AG09319 (cell line): ENCODE measurements around the gene NLGN2.

Source experiments
- DNase-seq: peaks from one replicate; pipeline ENCODE4 v3.0.0-alpha.2; 2010; ENCODE audit warnings: low read depth; ENCODE audit errors: extremely low read depth
- TF ChIP-seq, protein P1 (sequence below): IDR thresholded peaks from 2 replicates; pipeline ENCODE4 v1.5.1; 2011; ENCODE audit warnings: low read depth, mild to moderate bottlenecking, inconsistent platforms, low read length, moderate library complexity

Gene NLGN2

DNA sequence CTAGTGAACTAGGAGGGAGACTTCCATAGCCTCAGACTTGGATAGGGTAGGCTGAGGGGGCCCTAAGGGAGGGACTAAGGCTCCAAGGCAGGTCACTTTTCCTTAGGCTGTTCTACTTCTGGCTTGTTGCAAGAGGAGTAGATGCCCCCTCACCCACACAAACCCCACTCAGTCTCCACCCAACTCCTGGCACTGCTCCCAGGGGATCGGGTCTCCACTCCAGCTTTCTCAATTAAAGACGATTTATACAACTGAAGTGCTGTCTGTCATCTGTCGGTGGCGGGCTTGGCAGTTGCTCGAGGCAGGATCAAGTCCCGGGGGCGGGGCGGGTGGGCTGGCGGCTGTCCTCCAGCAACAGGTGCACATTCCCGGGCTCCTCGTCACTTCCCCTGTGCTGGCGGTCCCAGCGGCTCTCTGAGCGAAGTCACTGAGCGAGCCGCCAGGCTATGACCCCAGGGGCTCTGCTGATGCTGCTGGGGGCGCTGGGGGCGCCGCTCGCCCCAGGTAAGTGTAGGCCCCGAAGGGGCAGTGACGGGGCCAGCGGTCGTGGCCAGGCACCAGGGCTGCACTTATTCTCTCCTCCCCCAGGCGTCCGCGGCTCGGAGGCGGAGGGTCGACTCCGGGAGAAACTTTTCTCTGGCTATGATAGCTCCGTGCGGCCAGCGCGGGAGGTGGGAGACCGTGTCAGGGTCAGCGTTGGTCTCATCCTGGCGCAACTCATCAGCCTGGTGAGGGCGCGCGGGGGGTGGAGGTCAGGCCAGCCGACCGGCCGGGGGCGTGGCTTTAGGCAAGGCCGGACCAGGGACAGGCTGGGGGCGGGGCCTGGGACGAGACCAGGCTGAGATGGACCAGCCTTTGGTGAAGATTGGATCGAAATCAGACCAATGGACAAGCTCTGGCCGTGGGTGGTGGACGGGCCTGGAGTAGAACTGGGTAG, 37.3 kb downstream of the NLGN2 start, which contains the start of gene CHRNB1:
TSS of gene CHRNB1 (plus strand) at position 380 of the 937 bp plus-strand sequence. CDS start at position 447, 67 bp downstream.
- TF ChIP-seq, protein P1, sequence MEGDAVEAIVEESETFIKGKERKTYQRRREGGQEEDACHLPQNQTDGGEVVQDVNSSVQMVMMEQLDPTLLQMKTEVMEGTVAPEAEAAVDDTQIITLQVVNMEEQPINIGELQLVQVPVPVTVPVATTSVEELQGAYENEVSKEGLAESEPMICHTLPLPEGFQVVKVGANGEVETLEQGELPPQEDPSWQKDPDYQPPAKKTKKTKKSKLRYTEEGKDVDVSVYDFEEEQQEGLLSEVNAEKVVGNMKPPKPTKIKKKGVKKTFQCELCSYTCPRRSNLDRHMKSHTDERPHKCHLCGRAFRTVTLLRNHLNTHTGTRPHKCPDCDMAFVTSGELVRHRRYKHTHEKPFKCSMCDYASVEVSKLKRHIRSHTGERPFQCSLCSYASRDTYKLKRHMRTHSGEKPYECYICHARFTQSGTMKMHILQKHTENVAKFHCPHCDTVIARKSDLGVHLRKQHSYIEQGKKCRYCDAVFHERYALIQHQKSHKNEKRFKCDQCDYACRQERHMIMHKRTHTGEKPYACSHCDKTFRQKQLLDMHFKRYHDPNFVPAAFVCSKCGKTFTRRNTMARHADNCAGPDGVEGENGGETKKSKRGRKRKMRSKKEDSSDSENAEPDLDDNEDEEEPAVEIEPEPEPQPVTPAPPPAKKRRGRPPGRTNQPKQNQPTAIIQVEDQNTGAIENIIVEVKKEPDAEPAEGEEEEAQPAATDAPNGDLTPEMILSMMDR, result no peak
- DNase-seq, result no peak

DNA sequence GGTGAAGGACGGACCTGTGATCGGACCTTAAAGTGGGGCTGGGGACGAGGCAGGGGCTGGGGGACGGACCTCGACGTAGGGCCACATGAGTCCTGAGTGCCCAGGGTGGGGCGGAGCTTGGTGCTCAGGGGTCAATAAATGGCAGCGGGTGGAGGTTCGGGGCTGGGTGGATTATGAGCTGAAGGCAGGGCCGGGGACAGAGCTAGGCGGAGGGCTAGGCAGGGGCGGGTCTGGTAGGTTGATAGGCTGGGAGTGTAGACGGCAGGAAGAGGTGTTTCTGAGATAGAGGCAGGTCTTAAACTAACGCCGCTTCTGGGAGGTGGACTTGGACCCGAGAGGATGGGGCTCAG, 37.9 kb downstream of the NLGN2 start:
- DNase-seq, result no peak
- TF ChIP-seq, protein P1, result no peak

DNA sequence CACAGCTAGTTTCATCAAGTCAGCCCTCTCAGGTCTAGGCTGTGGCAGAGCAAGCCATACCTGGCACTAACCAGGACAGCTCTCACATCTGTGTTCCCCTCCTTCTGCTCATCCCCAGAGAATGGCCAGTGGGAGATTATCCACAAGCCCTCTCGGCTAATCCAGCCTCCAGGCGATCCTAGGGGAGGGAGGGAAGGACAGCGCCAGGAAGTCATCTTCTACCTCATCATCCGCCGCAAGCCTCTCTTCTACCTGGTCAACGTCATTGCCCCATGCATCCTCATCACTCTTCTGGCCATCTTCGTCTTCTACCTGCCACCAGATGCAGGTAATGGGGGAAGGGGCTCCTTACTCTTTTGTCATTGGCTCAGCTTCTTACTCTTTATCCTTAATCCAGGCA, 40.8 kb downstream of the NLGN2 start:
- no peak for DNase-seq
- TF ChIP-seq, protein P1, result no peak

DNA sequence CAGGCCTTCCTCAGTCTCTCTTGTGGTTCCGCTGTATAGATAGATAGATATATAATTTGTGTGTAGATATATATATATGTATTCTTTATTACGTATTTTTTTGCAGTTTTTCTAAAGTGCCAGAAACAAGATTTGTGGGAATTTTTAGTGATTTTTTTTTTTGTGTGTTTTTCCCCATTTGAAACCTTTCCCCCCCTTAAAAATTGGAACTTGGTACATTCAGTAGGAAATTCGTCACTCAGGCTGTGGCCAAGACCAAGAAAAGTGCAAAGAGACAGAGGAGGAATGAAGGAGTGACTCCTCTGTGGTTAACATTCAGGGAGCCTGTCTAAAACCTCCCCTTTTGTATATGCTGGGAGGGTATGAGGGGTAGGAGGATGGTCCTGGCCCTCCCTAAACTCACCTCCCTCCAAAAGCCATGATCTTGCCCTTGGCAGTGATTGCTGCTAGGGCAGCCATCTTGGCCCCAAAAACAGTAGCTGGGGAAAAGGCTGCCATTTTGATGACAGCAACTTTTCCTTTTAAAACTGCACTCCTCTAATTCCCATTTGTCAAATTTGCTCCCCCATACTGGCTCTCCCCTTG, 52.4 kb downstream of the NLGN2 start:
- TF ChIP-seq, protein P1, result no peak

DNA sequence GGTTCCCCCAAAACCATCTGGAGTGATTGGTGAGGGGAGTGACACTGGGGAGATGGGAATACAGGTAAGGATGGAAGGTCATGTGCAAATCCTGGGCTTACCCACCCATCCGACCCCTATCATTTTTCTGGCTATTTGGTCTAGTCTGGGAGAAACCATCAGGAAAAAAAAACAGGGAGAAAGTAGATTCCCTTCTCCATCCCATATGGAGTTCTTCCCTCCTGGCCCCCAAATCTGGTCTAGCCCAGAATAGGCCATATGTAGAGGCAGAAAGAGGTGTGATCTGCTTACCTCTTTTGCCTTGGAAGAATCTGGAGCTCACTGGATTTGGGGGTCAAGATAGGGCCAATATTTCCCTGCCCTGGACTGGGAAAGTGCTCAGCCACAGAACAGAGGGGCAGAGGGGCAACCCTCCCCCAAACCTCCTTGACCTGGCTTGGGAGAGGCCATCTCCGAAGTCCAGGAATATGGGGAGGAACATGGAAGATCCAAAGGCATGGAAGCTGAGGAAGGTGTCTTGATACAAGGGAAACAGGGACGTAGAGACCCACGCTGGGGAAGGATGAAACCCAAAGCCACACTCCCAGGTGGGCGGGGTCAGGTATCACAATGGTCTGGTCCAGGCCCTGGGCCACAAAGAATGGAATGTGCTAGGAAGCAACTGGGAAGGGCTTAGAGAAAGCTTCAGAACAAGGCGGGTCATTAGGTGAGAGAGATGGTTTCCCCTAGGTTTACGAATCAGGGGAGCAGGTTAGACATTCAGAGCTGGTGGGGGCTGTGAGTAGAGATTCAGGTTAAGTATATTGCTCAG, 53.4 kb downstream of the NLGN2 start:
- DNase-seq, result no peak
- TF ChIP-seq, protein P1, result no peak

More for the DNA sequence above, 52.4 kb downstream of the NLGN2 start:
- no peak for DNase-seq

DNA sequence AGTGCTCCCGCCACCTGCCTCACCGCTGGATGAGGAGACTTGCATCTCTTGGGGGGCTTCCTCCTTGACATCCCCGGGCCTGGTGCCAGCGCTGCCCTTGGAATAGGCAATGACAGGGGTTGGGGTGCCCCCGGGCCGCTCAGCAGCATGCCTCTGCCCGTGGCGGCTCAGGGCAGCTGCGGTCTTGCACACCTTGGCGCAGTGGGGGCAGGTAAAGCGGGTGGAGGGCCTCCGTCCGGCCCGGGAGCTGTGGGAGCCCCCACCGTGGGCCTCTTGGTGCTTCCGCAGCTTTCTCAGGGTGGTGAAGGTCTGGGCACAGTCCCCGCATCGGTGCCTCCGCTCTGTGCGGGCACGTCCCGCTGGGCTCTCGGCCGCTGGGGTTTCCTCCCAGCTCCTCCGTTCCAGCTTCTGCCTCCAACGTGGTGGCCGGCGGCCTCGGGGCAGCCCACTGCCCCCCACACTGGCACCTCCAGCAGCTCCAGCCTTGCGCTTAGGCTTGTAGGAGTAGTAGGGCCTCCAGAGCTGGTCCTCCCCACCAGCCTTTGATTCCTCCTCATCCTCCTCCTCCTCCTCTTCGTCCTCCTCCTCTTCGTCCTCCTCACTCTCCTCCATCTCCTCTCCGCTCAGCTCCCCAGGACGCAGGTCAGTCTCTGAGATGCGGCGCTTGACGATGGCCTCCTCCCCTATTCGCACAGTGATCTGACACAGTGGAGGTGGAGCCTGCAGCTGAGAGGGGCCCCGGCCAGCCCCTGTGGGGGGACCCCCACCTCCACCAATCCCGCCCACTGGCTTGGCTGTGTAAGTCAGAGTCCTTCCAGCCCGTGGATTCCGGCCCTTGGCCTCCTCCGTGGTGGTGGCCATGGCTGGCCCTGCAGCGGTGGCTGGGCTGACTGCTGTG, 55.1 kb downstream of the NLGN2 start:
- DNase-seq, result no peak
- TF ChIP-seq, protein P1, result no peak
